ENCODE measurements around the gene SIRT3. TPM values are rescaled to one million over a fixed set of nuclear protein-coding genes. Genes with fewer than 3 reads are reported as not detected.
A peak's percentile ranks its signal among the peaks of the same experiment; 100 is the strongest.
"Not testable (repeated sequence)": the region's sequence is repeated elsewhere in the genome, so short reads cannot be mapped to it uniquely, and the experiment has no call there.

SIRT3 gene
- total RNA-seq, 2 donors from 2014 or later, result 17.1 to 17.5 TPM

GRCh38 chr11:196786-197731 is 39.1 kb downstream of the SIRT3 start:
- no peak for ATAC-seq
- Mint-ChIP-seq H3K27ac (no peak overlapping the region), H3K4me3 (no peak overlapping the region), H3K4me1 (peaks cover 11% of the 10 kb centered on the region), H3K27me3 (no peaks in the 10 kb centered on the region), H3K36me3 (ENCODE audit: low read depth) (no peaks in the 10 kb centered on the region)
- DNase-seq, result no peak
- no peaks in the 10 kb centered on the region for H3K9me3 ChIP-seq (ENCODE audit: control insufficient read depth, low read length, poor library complexity, severe bottlenecking)

- not testable (repeated sequence) for DNase-seq; H3K27ac Mint-ChIP-seq; H3K36me3 Mint-ChIP-seq (ENCODE audit: low read depth); H3K4me3 Mint-ChIP-seq; H3K27me3 Mint-ChIP-seq; H3K4me1 Mint-ChIP-seq; H3K9me3 ChIP-seq (ENCODE audit: control insufficient read depth, low read length, poor library complexity, severe bottlenecking); ATAC-seq
Observed at GRCh38 chr11:193481-193880, 42.7 kb downstream of the SIRT3 start.

DNA sequence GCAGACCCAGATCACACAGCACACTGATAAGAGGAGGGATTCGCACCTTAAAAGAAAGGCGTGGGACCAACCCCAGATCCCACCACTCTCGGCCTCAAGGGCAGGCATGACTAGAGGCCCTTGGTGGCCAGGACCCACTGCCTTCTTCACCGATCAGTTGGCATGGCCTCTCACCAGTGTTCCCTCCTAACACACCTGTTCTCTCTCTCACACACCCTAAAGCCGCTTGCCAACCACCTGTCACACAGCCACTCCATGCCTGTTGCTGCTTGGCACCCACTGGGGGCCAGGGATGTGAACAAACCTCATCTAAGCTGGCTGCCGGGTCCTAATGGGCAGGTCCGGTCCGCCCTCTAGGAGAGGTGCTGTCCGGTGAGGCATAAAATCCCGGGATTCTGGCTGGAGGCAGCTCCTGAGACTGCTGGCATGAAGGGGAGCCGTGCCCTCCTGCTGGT is 43.4 kb downstream of the SIRT3 start, which contains the start of gene SCGB1C1:
Gene SCGB1C1, plus strand, starts transcription at position 405 of the 455 bp plus-strand sequence. Its CDS starts 22 bp downstream, at position 427.
- H3K27ac Mint-ChIP-seq; H3K27me3 Mint-ChIP-seq; H3K36me3 Mint-ChIP-seq (ENCODE audit: low read depth); H3K9me3 ChIP-seq (ENCODE audit: control insufficient read depth, low read length, poor library complexity, severe bottlenecking); H3K4me1 Mint-ChIP-seq; ATAC-seq; DNase-seq: not testable (repeated sequence)
- H3K4me3 Mint-ChIP-seq, result peak within 1 kb of the TSS; percentile 55

- not testable (repeated sequence) for H3K36me3 Mint-ChIP-seq (ENCODE audit: low read depth); H3K27me3 Mint-ChIP-seq; H3K27ac Mint-ChIP-seq; H3K4me1 Mint-ChIP-seq; H3K9me3 ChIP-seq (ENCODE audit: control insufficient read depth, low read length, poor library complexity, severe bottlenecking)
- H3K4me3 Mint-ChIP-seq, result peak overlapping the region; percentile 55
- peak in 1 of 3 donors; percentile 31 for DNase-seq
- ATAC-seq, result peak; percentile 65
Observed at GRCh38 chr11:191490-192478, 44.4 kb downstream of the SIRT3 start.

- not testable (repeated sequence) for H3K36me3 Mint-ChIP-seq (ENCODE audit: low read depth); DNase-seq
Observed at GRCh38 chr11:190546-190945, 45.6 kb downstream of the SIRT3 start.

DNA sequence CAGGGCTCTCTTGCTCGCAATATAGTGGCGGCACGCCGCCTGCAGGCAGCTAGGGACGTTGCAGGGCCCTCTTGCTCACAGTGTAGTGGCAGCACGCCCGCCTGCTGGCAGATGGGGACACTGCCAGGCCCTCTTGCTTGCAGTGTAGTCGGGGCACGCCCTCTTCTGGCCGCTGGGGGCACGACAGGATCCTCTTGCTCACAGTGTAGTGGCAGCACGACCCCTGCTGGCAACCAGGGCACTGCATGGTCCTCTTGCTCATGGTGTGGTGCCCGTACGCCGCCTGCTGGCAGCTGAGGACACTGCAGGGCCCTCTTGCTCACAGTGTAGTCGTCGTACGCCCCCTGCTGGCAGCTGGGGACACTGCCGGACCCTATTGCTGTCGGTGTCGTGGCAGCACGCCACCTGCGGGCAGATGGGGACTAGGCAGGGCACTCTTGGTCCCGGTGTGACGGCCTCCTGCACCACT is 46.3 kb downstream of the SIRT3 start:
- not testable (repeated sequence) for H3K4me1 Mint-ChIP-seq; H3K36me3 Mint-ChIP-seq (ENCODE audit: low read depth); H3K27ac Mint-ChIP-seq; H3K27me3 Mint-ChIP-seq; H3K9me3 ChIP-seq (ENCODE audit: control insufficient read depth, low read length, poor library complexity, severe bottlenecking); H3K4me3 Mint-ChIP-seq
- DNase-seq, result peak in 2 of 3 donors; percentile 38 to 47
- peak; percentile 71 for ATAC-seq

More at GRCh38 chr11:190546-190945, 45.6 kb downstream of the SIRT3 start:
- H3K27me3 Mint-ChIP-seq; H3K27ac Mint-ChIP-seq; ATAC-seq; H3K4me3 Mint-ChIP-seq; H3K4me1 Mint-ChIP-seq; H3K9me3 ChIP-seq (ENCODE audit: control insufficient read depth, low read length, poor library complexity, severe bottlenecking): not testable (repeated sequence)

DNA sequence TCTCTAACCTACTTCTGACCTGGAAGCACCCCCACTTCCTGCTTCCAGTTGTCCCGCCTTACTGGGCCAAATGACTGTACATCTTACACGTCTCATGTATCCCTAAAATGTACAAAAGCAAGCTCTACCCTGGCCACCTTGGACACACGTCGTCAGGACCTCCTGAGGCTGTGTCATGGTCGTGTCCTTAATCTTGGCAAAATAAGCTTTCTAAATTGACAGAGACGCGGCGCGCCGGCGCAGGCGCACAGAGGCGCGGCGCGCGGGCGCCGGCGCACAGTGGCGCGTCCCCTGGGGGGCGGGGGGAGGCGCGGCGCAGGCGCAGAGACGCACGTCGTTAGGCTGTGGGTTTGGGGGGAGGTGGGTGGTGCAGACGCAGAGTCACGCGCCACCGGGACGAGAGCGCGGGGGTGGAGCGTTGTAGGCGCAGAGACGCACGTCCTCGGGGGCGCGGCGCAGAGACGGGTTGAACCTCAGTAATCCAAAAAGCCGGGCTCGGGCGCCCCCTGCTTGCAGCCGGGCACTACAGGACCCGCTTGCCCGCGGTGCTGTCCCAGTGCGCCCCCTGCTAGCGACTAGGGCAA is 46.9 kb downstream of the SIRT3 start:
- not testable (repeated sequence) for H3K27me3 Mint-ChIP-seq; H3K4me3 Mint-ChIP-seq; H3K4me1 Mint-ChIP-seq; H3K27ac Mint-ChIP-seq; H3K36me3 Mint-ChIP-seq (ENCODE audit: low read depth); H3K9me3 ChIP-seq (ENCODE audit: control insufficient read depth, low read length, poor library complexity, severe bottlenecking)
- ATAC-seq (peak; percentile 7), DNase-seq (peak in 1 of 3 donors; percentile 14)

- ATAC-seq; H3K27me3 Mint-ChIP-seq; H3K27ac Mint-ChIP-seq; DNase-seq; H3K36me3 Mint-ChIP-seq (ENCODE audit: low read depth); H3K4me1 Mint-ChIP-seq; H3K9me3 ChIP-seq (ENCODE audit: control insufficient read depth, low read length, poor library complexity, severe bottlenecking); H3K4me3 Mint-ChIP-seq: not testable (repeated sequence)
Observed at GRCh38 chr11:180242-180641, 55.9 kb downstream of the SIRT3 start.

Other genes with a start within 250 kb of the SIRT3 start
- not detected for gene SCGB1C1, start 43.3 kb downstream of the SIRT3 start, total RNA-seq
- gene BET1L, start 28.9 kb downstream of the SIRT3 start, total RNA-seq, result 10 to 100 TPM; 42.2 to 48.9 TPM
- 10 to 100 TPM; 69.2 to 76.0 TPM for gene RIC8A, start 28.6 kb downstream of the SIRT3 start, total RNA-seq
- 10 to 100 TPM; 60.6 to 63.6 TPM for gene PSMD13, start 634 bp upstream of the SIRT3 start, total RNA-seq
- 1 to 10 TPM; 3.5 to 4.3 TPM for gene NLRP6, start 42.1 kb upstream of the SIRT3 start, total RNA-seq
- gene PGGHG, start 52.8 kb upstream of the SIRT3 start, total RNA-seq, result 100 to 1,000 TPM; 317 to 350 TPM
- not detected for gene IFITM5, start 63.2 kb upstream of the SIRT3 start, total RNA-seq
- 100 to 1,000 TPM; 550 to 570 TPM for gene IFITM2, start 71.5 kb upstream of the SIRT3 start, total RNA-seq
- 100 to 1,000 TPM; 344 to 363 TPM for gene IFITM1, start 77.7 kb upstream of the SIRT3 start, total RNA-seq
- 10 to 100 TPM in 1 of 2 donors, 1 to 10 TPM in 1; 2.5 to 25.2 TPM for gene IFITM3, start 84.5 kb upstream of the SIRT3 start, total RNA-seq
- gene B4GALNT4, start 133.2 kb upstream of the SIRT3 start, total RNA-seq, result 1 to 10 TPM; 6.0 to 8.6 TPM
- gene PKP3, start 157.9 kb upstream of the SIRT3 start, total RNA-seq, result not detected
- 100 to 1,000 TPM; 353 to 409 TPM for gene SIGIRR, start 178.7 kb upstream of the SIRT3 start, total RNA-seq
- 100 to 1,000 TPM; 131 to 165 TPM for gene ANO9, start 205.7 kb upstream of the SIRT3 start, total RNA-seq
- gene PTDSS2, start 213.9 kb upstream of the SIRT3 start, total RNA-seq, result 10 to 100 TPM; 21.8 to 24.5 TPM